K562 (cell line): Measurements from ENCODE around the gene WWC2.

Experiments used
- CTCF ChIP-seq, 3 experiments: IDR thresholded peaks in 2 of 3; conservative IDR thresholded peaks in 1 of 3; 2 replicates each; pipeline ENCODE4 v1.5.1; 2011 to 2012; ENCODE audit warnings: low read length in 3 of 3, mild to moderate bottlenecking in 3 of 3, control low read depth in 2 of 3, improper control_type of control experiment in 1 of 3, inconsistent platforms in 1 of 3, low read depth in 1 of 3, mixed read lengths in 1 of 3, moderate library complexity in 1 of 3; ENCODE audit not compliant: insufficient read depth in 2 of 3
- EWSR1 ChIP-seq: fragments of 450-650 bp; IDR thresholded peaks from 2 replicates; pipeline ENCODE4 v1.6.1; 2018; ENCODE audit warnings: borderline replicate concordance, mild to moderate bottlenecking, low read depth, moderate library complexity; ENCODE audit not compliant: partially characterized antibody
- FOXA1 ChIP-seq: fragments of 450-650 bp; IDR thresholded peaks from 2 replicates; pipeline ENCODE4 v1.6.1; 2016; ENCODE audit warnings: mild to moderate bottlenecking, borderline replicate concordance
- GABPA ChIP-seq: fragments of 200-800 bp; sonication (Bioruptor generic); conservative IDR thresholded peaks from 2 replicates; pipeline ENCODE4 v1.6.1; 2016; ENCODE audit warnings: low read depth, missing genetic modification characterization, missing compliant biosample characterization
- GTF2A2 ChIP-seq: IDR thresholded peaks from 2 replicates; pipeline ENCODE4 v1.6.1; 2016; ENCODE audit warnings: mild to moderate bottlenecking, missing genetic modification characterization, missing compliant biosample characterization
- KDM1A ChIP-seq, 2 experiments: fragments of 450-650 bp; IDR thresholded peaks; 2 replicates each; pipeline ENCODE4 v1.6.1; 2016; ENCODE audit warnings: mild to moderate bottlenecking in 2 of 2
- MTA3 ChIP-seq: fragments of 450-650 bp; formaldehyde crosslinking; IDR thresholded peaks from 2 replicates; pipeline ENCODE4 v1.6.1; 2017; ENCODE audit warnings: mild to moderate bottlenecking, borderline replicate concordance
- PHTF2 ChIP-seq: fragments of 250-450 bp; sonication (Bioruptor Pico); IDR thresholded peaks from 2 replicates; pipeline ENCODE4 v1.5.0; 2021; ENCODE audit warnings: mild to moderate bottlenecking
- RBBP5 ChIP-seq: fragments of 200-600 bp; sonication (generic); IDR thresholded peaks from 2 replicates; pipeline ENCODE4 v1.6.1; 2012; ENCODE audit warnings: borderline replicate concordance, mild to moderate bottlenecking, low read length, control low read depth, inconsistent platforms; ENCODE audit not compliant: insufficient read depth, poor library complexity, severe bottlenecking
- TEAD1 ChIP-seq, 2 experiments: fragments of 450-650 bp in 1 of 2; sonication (generic) in 1 of 2; formaldehyde crosslinking; IDR thresholded peaks; 2 replicates each; pipeline versions ENCODE4 v1.4.0 to v1.8.0; 2020 to 2022; ENCODE audit warnings: mild to moderate bottlenecking in 2 of 2, missing genetic modification reagents in 1 of 2
- ZC3H8 ChIP-seq: fragments of 450-650 bp; IDR thresholded peaks from 2 replicates; pipeline ENCODE4 v1.6.1; 2017
- ZNF282 ChIP-seq: sonication (generic); formaldehyde crosslinking; IDR thresholded peaks from 2 replicates; pipeline ENCODE4 v1.8.1; 2023; ENCODE audit warnings: missing genetic modification reagents

- TF ChIP-seq ZC3H8, result no peak
- no peak for TF ChIP-seq FOXA1
- no peak for TF ChIP-seq TEAD1 (CRISPR knock-in tag; IDR thresholded peaks at IDR 0.05)
- TF ChIP-seq MTA3, result no peak
- no peak for TF ChIP-seq EWSR1
- no peak for TF ChIP-seq RBBP5
- no peak for TF ChIP-seq KDM1A (IDR thresholded peaks at IDR 0.05)
- TF ChIP-seq GTF2A2, result no peak
- TF ChIP-seq CTCF (IDR thresholded peaks at IDR 0.05 in 2 of 3, conservative IDR thresholded peaks at IDR 0.05 in 1 of 3; ENCODE audit: insufficient read depth in 2 of 3, low read depth in 1 of 3, low read length in 3 of 3), result no peak
- TF ChIP-seq GABPA (tag), result no peak
- no peak for TF ChIP-seq PHTF2 (CRISPR knock-in tag)
- TF ChIP-seq ZNF282 (CRISPR knock-in tag), result no peak
These were observed 19.1 kb downstream of the WWC2 start for GRCh38 chr4:183118141-183118540.
